ENCODE measurements around the gene CSRP1.
A peak's percentile ranks its signal among the peaks of the same experiment; 100 is the strongest.
"Not testable (repeated sequence)": the region's sequence is repeated elsewhere in the genome, so short reads cannot be mapped to it uniquely, and the experiment has no call there.

The CSRP1 gene

GRCh38 chr1:201495551-201496295 is 11.2 kb downstream of the CSRP1 start:
- no peak for DNase-seq

GRCh38 chr1:201493757-201494617 is 12.9 kb downstream of the CSRP1 start:
- no peak for DNase-seq

- not testable (repeated sequence) for DNase-seq
Observed at GRCh38 chr1:201493026-201493656, 13.8 kb downstream of the CSRP1 start.

GRCh38 chr1:201491896-201492511 is 14.9 kb downstream of the CSRP1 start:
- no peak for DNase-seq

GRCh38 chr1:201490708-201491131 is 16.2 kb downstream of the CSRP1 start:
- no peak for DNase-seq

GRCh38 chr1:201489643-201490261 is 17.2 kb downstream of the CSRP1 start:
- no peak for DNase-seq

- DNase-seq, result no peak
Observed at GRCh38 chr1:201488830-201489589, 17.9 kb downstream of the CSRP1 start.

GRCh38 chr1:201487742-201488141 is 19.2 kb downstream of the CSRP1 start:
- DNase-seq, result no peak

GRCh38 chr1:201486187-201486586 is 20.7 kb downstream of the CSRP1 start:
- no peak for DNase-seq

- no peak for DNase-seq
Observed at GRCh38 chr1:201485184-201485774, 21.6 kb downstream of the CSRP1 start.

GRCh38 chr1:201483373-201483949 is 23.5 kb downstream of the CSRP1 start:
- no peak for DNase-seq

GRCh38 chr1:201482755-201483154 is 24.2 kb downstream of the CSRP1 start:
- no peak for DNase-seq

GRCh38 chr1:201481761-201482493 is 25.0 kb downstream of the CSRP1 start:
- DNase-seq, result peak; percentile 84

GRCh38 chr1:201481004-201481380 is 25.9 kb downstream of the CSRP1 start:
- no peak for DNase-seq

GRCh38 chr1:201480231-201481003 is 26.5 kb downstream of the CSRP1 start:
- peak; percentile 72 for DNase-seq

GRCh38 chr1:201479201-201479730 is 27.7 kb downstream of the CSRP1 start:
- DNase-seq, result no peak

- not testable (repeated sequence) for DNase-seq
Observed at GRCh38 chr1:201478666-201479065, 28.3 kb downstream of the CSRP1 start.

- no peak for DNase-seq
Observed at GRCh38 chr1:201476670-201477344, 30.1 kb downstream of the CSRP1 start.
